DOHH2 (cell line): ENCODE results near the gene NAA38.

Experiments
- H3F3A ChIP-seq: fragments of 200-600 bp; sonication (generic), shearing (Covaris generic); 2 replicates; pipeline ENCODE4 v1.6.0; 2016; ENCODE audit warnings: antibody characterized with exemption, mild to moderate bottlenecking; ENCODE audit not compliant: control insufficient read depth, insufficient read depth
- H3K27ac ChIP-seq: fragments of 200-600 bp; sonication (generic); 2 replicates; pipeline ENCODE4 v1.5.1; 2014; ENCODE audit warnings: low read depth, mild to moderate bottlenecking, low read length, moderate library complexity
- H3K27me3 ChIP-seq: fragments of 200-600 bp; sonication (generic); 2 replicates; pipeline ENCODE4 v1.6.1; 2014; ENCODE audit warnings: mild to moderate bottlenecking, low read length, mixed read lengths; ENCODE audit not compliant: control insufficient read depth
- H3K36me3 ChIP-seq: fragments of 200-600 bp; sonication (generic); 2 replicates; pipeline ENCODE4 v1.6.1; 2014; ENCODE audit warnings: mild to moderate bottlenecking, low read length, moderate library complexity, mixed read lengths; ENCODE audit not compliant: control insufficient read depth
- H3K4me1 ChIP-seq: fragments of 200-600 bp; sonication (generic); 2 replicates; pipeline ENCODE4 v1.6.1; 2014; ENCODE audit warnings: mild to moderate bottlenecking, low read length, mixed read lengths; ENCODE audit not compliant: control insufficient read depth
- H3K4me2 ChIP-seq: fragments of 200-600 bp; sonication (generic); 2 replicates; pipeline ENCODE4 v1.6.0; 2014; ENCODE audit warnings: mild to moderate bottlenecking, low read length, moderate library complexity
- H3K4me3 ChIP-seq: fragments of 200-600 bp; sonication (generic); 2 replicates; pipeline ENCODE4 v1.5.1; 2014; ENCODE audit warnings: mild to moderate bottlenecking, low read length, mixed read lengths
- H3K79me2 ChIP-seq: fragments of 200-600 bp; sonication (generic); 2 replicates; pipeline ENCODE4 v1.6.1; 2014; ENCODE audit warnings: mild to moderate bottlenecking, low read length, mixed read lengths; ENCODE audit not compliant: control insufficient read depth
- H3K9me2 ChIP-seq: fragments of 200-600 bp; sonication (generic); replicated peaks from 2 replicates; pipeline ENCODE4 v1.6.1; 2014; ENCODE audit warnings: mild to moderate bottlenecking, low read length, mixed read lengths; ENCODE audit not compliant: control insufficient read depth
- H3K9me3 ChIP-seq: fragments of 200-600 bp; sonication (generic); 2 replicates; pipeline ENCODE4 v1.6.1; 2014; ENCODE audit warnings: antibody characterized with exemption, low read length, mixed read lengths; ENCODE audit not compliant: control insufficient read depth, insufficient read depth
- H4K20me1 ChIP-seq: fragments of 200-600 bp; sonication (generic); 2 replicates; pipeline ENCODE4 v1.6.0; 2014; ENCODE audit warnings: low read depth, mild to moderate bottlenecking, antibody characterized with exemption, low read length, moderate library complexity; ENCODE audit not compliant: control insufficient read depth, insufficient read depth
- EZH2phosphoT487 ChIP-seq: fragments of 200-600 bp; sonication (generic); IDR thresholded peaks from 2 replicates; pipeline ENCODE4 v1.6.1; 2017; ENCODE audit warnings: borderline replicate concordance, mild to moderate bottlenecking, antibody characterized with exemption, low read length, moderate library complexity, mixed read lengths
- TF ChIP-seq, protein P1 (sequence below): fragments of 200-600 bp; sonication (generic); IDR thresholded peaks from one replicate; pipeline ENCODE4 v1.5.1; 2014; ENCODE audit warnings: antibody characterized with exemption, mild to moderate bottlenecking, low read depth, low read length; ENCODE audit not compliant: poor library complexity, severe bottlenecking

Gene NAA38

DNA sequence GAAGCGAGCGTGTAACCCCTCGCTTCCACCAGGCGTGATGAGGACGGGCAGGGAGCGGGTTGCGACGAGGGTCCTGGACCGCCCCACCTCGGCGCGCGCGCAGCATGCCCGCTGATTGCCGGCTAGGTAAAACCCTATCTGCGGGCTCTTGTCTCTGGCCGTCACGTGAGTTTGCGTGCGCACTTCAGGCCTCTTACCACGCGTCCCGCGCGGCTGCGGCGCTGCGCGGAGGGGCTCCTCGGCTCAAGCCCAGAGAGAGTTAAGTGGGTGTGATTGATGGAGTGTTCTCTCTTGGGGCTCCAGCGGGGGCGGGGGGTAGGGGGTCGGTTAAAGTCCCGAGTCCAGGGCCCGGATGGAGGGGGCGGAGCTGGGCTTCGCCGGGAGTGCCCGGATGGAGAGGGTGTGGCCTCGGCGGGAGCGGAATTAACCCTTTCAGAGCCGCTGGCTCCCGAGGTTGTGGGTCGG lies 15.4 kb downstream of the NAA38 start:
- peaks cover 44% of the 10 kb centered on the region for H3F3A ChIP-seq
- no peaks in the 10 kb centered on the region for H3K9me2 ChIP-seq
- H3K4me1 ChIP-seq, result peaks cover 50% of the 10 kb centered on the region
- H3K27me3 ChIP-seq, result no peaks in the 10 kb centered on the region
- peaks cover 67% of the 10 kb centered on the region for H3K36me3 ChIP-seq
- no peaks in the 10 kb centered on the region for H3K9me3 ChIP-seq
- peak overlapping the region; percentile 96 for H3K27ac ChIP-seq
- peaks cover 82% of the 10 kb centered on the region for H3K79me2 ChIP-seq
- H3K4me3 ChIP-seq, result peak overlapping the region; percentile 87
- TF ChIP-seq, protein P1, sequence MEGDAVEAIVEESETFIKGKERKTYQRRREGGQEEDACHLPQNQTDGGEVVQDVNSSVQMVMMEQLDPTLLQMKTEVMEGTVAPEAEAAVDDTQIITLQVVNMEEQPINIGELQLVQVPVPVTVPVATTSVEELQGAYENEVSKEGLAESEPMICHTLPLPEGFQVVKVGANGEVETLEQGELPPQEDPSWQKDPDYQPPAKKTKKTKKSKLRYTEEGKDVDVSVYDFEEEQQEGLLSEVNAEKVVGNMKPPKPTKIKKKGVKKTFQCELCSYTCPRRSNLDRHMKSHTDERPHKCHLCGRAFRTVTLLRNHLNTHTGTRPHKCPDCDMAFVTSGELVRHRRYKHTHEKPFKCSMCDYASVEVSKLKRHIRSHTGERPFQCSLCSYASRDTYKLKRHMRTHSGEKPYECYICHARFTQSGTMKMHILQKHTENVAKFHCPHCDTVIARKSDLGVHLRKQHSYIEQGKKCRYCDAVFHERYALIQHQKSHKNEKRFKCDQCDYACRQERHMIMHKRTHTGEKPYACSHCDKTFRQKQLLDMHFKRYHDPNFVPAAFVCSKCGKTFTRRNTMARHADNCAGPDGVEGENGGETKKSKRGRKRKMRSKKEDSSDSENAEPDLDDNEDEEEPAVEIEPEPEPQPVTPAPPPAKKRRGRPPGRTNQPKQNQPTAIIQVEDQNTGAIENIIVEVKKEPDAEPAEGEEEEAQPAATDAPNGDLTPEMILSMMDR, result no peak
- no peak for TF ChIP-seq EZH2phosphoT487
- peaks cover 8% of the 10 kb centered on the region; the same call in 1 of the 2 replicates for H4K20me1 ChIP-seq
- peak overlapping the region; percentile 93 for H3K4me2 ChIP-seq

DNA sequence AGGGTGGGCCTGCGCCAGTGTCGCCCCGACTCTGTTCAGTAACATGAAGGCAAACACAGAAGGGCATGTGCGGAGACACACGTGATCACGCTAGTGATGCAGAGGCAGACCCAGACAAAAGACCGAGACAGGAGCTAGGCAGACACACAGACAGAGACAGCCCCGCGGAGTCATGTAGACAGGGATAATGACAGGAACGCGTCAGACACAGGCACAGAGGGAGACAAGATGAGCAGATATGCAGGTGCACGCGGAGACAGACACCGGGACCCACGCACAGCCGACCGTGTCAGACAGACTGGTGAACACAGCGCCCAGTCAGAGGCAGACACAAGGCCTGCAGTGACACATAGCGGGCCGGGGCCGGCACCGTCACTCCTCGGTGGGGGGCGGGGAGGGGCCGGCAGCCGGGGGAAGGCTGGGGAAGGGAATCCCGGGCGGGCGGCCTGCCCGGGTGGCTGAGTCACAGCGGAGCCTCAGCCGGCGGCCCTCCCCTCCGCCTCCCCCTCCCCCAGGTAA lies 15.9 kb downstream of the NAA38 start:
- H3K4me1 ChIP-seq, result peaks cover 51% of the 10 kb centered on the region
- H3K9me2 ChIP-seq, result no peaks in the 10 kb centered on the region
- TF ChIP-seq, protein P1, result peak; percentile 27
- no peak for TF ChIP-seq EZH2phosphoT487
- H4K20me1 ChIP-seq, result peaks cover 8% of the 10 kb centered on the region; the same call in 1 of the 2 replicates
- H3K4me2 ChIP-seq, result peak overlapping the region; percentile 93
- peak overlapping the region; percentile 96 for H3K27ac ChIP-seq
- H3K9me3 ChIP-seq, result no peaks in the 10 kb centered on the region
- peaks cover 44% of the 10 kb centered on the region for H3F3A ChIP-seq
- peaks cover 62% of the 10 kb centered on the region for H3K36me3 ChIP-seq
- no peaks in the 10 kb centered on the region for H3K27me3 ChIP-seq
- peaks cover 79% of the 10 kb centered on the region for H3K79me2 ChIP-seq
- H3K4me3 ChIP-seq, result peak overlapping the region; percentile 87

DNA sequence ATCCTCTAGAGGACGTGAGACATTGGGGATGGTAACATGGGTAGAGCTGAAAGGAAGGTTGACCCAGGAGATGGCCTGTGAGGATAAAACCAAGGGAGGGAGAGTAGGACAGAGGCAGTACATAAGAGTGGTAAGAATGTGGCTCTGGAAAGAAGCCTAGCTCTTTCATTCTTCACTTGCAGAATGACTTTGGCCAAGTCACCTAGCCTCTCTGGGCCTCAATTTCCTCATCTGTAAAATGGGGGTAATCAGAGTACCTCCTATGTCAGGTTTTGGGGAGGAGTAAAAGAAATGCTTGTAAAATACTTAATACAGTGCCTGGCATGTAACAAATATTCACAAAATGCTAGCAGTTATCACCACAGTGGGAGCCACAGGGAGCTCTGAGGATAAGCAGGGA lies 16.5 kb downstream of the NAA38 start:
- Histone ChIP-seq H3K27ac (peak overlapping the region; percentile 96), H3K4me3 (peak overlapping the region; percentile 87), H3K79me2 (peaks cover 76% of the 10 kb centered on the region), H3K9me3 (no peaks in the 10 kb centered on the region), H3K4me1 (peaks cover 51% of the 10 kb centered on the region), H4K20me1 (peaks cover 8% of the 10 kb centered on the region; the same call in 1 of the 2 replicates), H3K9me2 (no peaks in the 10 kb centered on the region), H3K4me2 (peak overlapping the region; percentile 93), H3K27me3 (no peaks in the 10 kb centered on the region), H3F3A (peaks cover 48% of the 10 kb centered on the region), H3K36me3 (peaks cover 56% of the 10 kb centered on the region)
- no peak for TF ChIP-seq EZH2phosphoT487
- TF ChIP-seq, protein P1, result no peak
